Fibroblast of skin of left biceps (primary cell): Measurements from ENCODE around the gene PGAP3.
"Not testable (repeated sequence)": the region's sequence is repeated elsewhere in the genome, so short reads cannot be mapped to it uniquely, and the experiment has no call there.

ENCODE experiments used
- DNase-seq, 2 experiments: peaks; one replicate each; pipeline ENCODE4 v3.0.0-alpha.2; 2013; ENCODE audit warnings: low read depth in 2 of 2

The PGAP3 gene, protein sequence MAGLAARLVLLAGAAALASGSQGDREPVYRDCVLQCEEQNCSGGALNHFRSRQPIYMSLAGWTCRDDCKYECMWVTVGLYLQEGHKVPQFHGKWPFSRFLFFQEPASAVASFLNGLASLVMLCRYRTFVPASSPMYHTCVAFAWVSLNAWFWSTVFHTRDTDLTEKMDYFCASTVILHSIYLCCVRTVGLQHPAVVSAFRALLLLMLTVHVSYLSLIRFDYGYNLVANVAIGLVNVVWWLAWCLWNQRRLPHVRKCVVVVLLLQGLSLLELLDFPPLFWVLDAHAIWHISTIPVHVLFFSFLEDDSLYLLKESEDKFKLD

DNA sequence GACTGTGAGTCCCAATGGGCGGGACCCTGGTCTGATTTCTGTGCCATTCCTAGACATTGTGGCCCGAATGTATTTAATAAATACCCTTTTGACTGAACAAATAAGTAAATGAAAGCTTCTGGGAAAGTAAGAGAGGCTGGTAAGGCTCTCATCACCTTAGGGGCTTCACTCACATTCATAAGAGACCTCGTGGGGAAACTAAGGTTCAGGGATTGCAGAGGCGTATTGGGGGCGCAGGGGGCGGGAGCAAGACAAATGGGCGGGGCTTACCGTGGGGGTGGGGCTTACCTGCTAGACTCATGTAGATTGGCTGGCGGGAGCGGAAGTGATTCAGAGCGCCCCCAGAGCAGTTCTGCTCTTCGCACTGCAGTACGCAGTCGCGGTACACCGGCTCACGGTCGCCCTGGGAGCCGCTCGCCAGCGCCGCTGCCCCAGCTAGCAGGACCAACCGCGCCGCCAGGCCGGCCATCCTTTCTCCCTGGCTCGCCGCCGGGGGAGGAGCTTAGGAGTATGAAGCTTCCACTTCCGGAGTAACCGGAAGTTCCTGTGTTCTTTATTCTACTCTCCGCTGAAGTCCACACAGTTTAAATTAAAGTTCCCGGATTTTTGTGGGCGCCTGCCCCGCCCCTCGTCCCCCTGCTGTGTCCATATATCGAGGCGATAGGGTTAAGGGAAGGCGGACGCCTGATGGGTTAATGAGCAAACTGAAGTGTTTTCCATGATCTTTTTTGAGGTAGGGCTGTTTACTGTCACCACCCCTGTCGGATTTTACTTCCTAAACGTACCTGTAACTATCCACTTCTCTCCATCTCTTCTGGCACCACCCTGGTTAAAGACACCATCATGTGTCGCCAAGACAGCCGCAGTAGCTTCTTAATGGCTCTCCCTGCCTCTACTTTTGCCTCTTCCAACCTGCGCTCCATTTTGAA lies at the start of gene PGAP3:
Gene PGAP3 (minus strand): TSS at position 512 of the 929 bp plus-strand sequence. CDS start 43 bp downstream, at position 469.
- peak; percentile 70 to 71 for DNase-seq

DNA sequence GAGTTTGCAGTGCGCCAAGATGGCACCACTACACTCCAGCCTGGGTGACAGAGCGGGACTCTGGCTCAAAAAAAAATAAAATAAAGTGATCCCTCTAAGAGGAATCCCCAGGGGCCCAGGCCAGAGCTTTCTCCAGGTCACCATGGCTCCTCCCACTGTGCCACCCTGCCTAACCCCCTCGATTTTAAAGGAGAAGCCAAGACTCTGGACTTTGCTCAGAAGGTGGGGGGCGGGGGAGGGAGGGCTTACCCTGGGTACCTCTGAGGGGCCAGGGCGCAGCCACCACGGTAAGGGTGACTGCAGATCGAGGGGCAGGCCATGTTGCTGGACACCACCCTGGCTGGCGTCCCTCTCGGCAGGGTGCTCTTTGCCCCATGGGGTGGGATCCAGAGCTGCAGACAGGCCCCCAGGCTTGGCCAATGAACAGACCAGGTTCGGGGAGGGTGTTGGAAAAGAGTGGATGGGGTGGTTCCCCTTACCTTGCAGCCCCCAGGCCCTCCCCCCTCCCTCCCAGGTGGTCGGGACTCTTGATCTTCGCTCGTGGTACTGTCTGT lies 49.4 kb upstream of the PGAP3 start:
- no peak for DNase-seq

DNA sequence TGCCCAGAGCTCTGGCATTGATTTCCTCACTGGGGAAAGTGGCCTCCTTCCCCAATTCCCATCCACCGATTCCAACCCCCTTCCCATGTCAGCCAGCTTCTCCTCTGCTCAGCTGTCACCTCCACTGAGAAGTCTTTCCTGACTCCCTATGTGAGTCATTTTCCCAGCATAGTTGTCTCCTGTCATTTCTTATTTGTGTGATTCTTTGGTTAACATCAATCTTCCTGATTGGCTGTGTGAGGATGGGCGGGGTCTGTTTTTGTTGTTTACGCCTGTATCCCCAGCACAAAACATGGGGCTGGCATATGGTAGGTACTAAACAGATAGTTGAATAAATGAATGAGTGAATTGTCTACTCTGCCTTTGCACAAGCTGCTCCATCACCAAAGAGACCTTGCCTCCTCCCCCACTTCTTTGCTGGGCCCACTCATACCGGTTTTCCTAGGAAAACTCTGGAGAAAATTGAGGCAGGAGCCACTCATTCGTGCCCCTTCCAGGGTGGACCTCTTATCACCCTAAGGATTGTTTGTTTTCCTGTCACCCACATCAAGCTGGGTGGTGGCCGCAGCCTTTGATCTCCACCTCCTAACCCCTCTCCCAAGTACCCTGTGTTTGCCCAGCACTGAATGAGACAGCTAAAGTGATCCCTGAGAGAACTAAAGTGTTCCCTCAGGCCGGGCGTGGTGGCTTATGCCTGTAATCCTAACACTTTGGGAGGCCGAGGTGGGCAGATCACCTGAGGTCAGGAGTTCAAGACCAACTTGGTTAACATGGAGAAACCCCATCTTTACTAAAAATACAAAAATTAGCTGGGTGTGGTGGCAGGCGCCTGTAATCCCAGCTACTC lies 48.7 kb upstream of the PGAP3 start:
- DNase-seq = no peak

DNA sequence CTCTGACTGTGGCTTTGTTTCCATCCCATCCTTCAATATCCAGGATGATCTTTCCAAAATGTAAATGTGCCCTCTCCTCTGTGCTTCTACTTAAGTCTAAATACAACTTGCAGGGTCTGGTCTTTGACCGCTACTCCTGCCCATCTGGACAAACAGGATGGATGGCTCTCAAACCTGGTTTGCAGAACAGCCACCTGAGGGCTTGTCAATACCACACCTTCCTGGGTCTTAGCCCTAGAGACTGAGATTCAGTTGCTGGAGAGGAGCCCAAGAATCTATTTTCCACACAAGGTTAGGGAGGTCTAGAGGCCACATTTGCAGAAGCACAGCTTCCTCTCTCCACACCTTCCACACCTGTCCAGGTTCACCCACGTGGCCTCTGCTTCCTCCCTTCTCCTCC lies 48.0 kb upstream of the PGAP3 start:
- DNase-seq = no peak

DNA sequence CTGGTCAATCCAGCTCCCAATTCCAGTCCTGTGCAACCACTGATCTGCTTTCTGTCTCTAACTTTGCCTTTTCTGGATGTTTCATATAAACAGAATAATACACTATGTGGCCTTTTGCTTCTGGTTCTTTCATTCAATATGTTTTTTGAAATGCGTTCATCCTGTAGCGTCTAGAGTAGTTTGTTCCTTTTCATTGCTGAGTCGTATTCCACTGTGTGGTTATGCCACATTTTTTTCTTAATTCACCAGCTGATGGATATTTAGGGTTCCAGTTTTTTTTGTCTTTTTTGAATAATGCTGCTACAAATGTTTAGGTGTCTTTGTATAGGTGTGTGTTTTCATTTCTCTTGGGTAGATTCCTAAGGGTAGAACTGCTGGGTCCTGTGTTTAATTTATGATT lies 44.7 kb upstream of the PGAP3 start:
- DNase-seq = no peak

DNA sequence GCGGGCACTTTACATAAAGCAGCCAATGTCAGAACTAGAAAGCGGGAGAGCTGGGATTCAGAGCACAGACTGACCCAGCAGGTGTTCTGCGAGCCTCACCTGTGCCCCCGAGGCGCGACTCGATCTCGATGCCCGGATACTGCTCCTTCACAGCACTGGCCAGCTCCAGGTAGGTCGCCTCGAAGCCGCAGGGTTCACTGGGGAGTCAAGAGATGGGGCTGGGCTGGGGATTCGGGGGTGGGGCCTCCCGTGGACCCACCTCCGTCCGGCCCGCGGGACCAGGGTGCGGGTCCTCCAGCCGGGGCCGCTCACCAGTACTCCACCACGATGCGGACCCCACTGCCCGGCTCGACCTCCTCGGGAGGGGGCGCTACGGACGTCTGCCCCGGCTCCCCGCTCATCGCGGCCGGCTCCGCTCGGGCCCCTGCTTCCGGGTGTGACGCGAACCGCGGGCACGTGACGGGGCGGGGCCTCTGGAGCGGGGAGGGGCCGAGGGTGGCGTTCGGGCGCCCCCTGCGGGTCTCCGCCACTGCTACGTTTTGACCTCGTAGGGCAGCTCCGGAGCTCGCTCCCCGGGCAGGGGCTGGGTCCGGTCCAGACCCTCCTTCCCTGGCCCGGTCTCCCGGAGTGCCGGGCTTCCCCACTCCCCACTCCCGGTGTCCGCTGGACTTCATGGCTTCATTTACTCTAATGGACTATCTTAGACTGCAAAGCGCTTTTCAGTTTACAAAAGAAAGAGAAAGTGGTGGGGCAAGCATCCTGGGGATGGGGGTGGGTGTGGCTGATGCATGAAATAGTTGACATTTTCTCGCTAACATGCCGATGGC lies 42.5 kb upstream of the PGAP3 start, which contains the start of gene MIEN1:
Gene MIEN1 (minus strand): TSS at position 438 of the 827 bp plus-strand sequence. CDS start 37 bp downstream, at position 401.
- DNase-seq = peak; percentile 38 to 47

DNA sequence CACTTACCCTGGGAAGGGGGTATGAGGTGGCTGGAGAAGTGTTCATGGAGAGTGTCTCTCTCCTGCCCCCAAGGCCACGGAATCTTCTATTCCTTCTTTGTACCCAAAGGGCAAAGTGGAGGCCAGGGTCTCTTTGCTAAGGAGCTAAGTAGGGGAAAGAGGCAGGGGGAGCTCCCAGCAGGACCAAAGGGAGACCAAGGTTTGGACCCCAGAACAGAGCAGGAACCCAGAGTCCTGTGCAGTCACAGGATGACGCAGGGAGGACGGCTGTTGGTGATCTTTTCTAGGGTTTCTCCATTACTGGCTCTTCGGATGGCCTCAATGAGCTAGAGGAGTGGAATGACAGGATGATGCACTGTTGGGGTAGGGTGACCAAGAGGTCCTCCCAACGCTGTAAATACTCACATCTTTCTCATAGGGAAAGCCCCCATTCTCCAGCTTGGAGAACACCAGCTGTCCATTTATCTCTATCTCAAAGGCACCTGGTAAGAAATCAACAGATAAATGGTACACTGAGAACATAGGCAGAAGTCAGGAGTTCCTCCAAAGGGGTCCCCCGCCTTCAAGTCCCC lies 41.5 kb upstream of the PGAP3 start:
- no peak for DNase-seq

DNA sequence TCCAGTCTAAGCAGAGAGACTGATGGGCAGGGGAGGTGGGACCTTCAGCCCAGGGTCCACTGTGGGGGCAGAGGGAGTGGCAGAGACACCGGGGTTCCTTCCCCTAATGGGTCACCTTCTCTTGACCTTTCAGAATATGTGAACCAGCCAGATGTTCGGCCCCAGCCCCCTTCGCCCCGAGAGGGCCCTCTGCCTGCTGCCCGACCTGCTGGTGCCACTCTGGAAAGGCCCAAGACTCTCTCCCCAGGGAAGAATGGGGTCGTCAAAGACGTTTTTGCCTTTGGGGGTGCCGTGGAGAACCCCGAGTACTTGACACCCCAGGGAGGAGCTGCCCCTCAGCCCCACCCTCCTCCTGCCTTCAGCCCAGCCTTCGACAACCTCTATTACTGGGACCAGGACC lies 39.7 kb upstream of the PGAP3 start:
- no peak for DNase-seq

DNA sequence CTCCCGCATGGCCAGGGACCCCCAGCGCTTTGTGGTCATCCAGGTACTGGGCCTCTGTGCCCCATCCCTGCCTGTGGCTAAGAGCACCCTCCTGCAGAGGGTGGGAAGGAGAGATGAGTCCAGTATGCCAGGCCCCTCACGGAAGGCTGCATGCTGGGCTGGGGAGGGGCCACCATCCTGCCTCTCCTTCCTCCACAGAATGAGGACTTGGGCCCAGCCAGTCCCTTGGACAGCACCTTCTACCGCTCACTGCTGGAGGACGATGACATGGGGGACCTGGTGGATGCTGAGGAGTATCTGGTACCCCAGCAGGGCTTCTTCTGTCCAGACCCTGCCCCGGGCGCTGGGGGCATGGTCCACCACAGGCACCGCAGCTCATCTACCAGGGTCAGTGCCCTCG lies 38.8 kb upstream of the PGAP3 start:
- no peak for DNase-seq

DNA sequence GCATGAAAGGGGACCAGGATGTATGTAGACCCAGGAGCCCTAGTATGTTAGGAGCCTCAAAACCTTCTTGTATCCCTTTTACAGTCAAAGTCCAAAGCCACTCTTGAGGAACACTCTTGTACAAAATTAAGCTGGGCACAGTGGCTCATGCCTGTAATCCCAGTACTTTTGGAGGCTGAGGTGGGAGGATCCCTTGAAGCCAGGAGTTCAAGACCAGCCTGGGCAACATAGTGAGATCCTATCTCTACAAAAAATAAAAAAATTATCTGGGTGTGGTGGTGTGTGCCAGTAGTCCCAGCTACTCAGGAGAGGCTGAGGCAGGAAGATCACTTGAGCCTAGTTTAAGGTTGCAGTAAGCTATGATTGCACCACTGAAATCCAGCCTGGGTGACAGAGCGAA lies 38.1 kb upstream of the PGAP3 start:
- not testable (repeated sequence) for DNase-seq

DNA sequence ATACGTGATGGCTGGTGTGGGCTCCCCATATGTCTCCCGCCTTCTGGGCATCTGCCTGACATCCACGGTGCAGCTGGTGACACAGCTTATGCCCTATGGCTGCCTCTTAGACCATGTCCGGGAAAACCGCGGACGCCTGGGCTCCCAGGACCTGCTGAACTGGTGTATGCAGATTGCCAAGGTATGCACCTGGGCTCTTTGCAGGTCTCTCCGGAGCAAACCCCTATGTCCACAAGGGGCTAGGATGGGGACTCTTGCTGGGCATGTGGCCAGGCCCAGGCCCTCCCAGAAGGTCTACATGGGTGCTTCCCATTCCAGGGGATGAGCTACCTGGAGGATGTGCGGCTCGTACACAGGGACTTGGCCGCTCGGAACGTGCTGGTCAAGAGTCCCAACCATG lies 36.9 kb upstream of the PGAP3 start:
- DNase-seq = no peak

DNA sequence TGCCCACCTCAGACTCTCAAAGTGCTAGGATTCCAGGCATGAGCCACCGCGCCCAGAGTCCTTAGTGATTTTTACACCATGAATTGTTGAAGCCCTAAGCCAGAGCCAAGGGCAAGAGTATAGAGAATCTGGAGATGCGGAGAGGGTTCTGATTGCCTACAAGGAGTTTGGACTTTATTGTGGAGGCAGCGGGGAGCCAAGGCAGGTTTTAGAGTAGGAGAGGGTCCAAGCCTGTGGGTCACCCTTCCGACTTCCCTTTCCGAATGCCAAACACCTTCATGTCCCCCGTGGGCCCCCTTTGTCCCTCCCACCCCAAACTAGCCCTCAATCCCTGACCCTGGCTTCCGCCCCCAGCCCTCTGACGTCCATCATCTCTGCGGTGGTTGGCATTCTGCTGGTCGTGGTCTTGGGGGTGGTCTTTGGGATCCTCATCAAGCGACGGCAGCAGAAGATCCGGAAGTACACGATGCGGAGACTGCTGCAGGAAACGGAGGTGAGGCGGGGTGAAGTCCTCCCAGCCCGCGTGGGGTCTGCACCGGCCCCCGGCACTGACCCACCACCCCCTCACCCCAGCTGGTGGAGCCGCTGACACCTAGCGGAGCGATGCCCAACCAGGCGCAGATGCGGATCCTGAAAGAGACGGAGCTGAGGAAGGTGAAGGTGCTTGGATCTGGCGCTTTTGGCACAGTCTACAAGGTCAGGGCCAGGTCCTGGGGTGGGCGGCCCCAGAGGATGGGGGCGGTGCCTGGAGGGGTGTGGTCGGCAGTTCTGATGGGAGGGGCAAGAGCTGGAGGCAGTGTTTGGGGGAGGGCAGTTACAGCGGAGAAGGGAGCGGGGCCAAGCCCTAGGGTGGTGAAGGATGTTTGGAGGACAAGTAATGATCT lies 35.4 kb upstream of the PGAP3 start:
- no peak for DNase-seq

DNA sequence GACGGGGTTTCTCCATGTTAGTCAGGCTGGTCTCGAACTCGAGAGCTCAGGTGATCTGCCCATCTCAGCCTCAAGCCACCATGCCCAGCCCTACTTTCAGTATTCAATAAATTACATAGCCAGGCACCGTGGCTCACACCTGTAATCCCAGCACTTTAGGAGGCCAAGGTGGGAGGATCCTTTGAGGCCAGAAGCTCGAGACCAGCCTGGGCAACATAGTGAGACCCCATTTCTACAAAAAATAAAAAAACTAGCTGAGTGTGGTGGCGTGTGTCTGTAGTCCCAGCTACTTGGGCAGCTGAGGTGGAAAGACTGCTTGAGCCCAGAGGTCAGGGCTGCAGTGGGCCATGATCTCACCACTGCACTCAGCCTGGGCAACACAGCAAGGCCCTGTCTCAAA lies 34.2 kb upstream of the PGAP3 start:
- DNase-seq = no peak

DNA sequence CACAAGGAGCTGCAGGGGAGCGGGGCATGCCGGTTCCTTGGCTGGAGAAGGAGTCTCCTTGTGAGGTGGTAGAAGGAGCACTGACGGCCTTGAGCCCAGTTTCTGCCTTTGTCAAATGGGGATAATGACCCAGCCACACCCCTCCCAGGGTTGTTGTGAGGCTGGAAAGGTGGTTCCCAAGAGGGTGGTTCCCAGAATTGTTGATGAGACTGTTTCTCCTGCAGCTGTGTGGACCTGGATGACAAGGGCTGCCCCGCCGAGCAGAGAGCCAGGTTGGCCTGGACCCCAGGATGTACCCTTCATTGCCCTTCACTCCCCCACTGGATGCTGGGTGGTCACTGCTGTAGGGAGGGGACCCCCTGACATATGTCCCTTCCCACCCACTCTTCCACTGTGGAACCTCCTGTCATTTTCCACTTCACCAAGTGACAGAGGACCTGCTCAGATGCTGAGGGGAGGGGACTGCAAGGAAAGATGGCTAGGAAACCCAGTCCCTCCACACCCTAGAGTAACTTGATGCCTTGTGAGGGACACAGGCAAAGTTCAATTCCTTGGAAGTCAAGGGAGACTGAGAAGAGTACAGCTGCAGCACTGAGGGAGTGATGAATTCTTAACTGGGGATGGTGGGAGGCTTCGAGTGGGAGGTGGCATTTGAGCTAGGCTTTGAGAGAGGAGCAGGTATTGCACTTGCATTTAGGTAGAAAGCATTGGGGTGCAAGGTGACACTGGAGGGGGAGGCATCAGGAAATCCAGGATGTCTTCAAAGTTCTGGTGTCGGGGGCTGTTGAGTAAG lies 31.9 kb upstream of the PGAP3 start:
- DNase-seq = no peak

DNA sequence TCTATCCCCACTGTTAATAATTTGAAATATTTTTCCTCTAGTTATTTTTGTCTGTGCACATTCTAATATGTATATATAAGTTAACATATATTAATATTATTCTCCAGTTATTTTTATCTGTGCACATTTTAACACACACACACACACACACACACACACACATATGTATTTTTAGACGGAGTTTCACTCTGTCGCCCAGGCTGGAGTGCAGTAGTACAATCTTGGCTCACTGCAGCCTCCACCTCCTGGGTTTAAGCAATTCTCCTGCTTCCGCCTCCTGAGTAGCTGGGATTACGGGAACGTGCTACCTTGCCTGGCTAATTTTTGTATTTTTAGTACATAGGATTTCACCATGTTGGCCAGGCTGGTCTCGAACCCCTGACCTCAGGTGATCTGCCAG lies 29.8 kb upstream of the PGAP3 start:
- no peak for DNase-seq

DNA sequence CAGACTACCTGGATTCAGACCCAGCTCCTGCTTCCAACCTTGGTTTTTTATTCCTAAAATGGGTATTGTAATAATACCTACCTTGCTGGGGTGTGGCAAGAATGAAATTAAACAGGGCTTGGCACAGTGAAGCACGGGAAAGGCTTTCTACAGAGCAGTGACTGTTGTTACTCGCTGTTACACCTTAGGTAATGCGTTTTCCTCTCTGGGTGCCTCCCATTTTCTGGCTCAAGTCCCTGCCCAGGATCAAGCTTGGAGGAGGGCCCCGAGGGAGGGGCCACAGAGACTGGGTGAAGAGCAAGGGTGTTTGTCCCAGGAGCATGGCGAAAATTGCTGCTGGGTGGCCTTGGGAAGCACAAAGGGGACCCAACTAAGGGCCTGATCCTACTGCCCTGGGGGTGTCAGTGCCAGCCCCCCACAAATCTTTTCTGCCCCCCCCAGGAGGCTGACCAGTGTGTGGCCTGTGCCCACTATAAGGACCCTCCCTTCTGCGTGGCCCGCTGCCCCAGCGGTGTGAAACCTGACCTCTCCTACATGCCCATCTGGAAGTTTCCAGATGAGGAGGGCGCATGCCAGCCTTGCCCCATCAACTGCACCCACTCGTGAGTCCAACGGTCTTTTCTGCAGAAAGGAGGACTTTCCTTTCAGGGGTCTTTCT lies 29.2 kb upstream of the PGAP3 start:
- no peak for DNase-seq

DNA sequence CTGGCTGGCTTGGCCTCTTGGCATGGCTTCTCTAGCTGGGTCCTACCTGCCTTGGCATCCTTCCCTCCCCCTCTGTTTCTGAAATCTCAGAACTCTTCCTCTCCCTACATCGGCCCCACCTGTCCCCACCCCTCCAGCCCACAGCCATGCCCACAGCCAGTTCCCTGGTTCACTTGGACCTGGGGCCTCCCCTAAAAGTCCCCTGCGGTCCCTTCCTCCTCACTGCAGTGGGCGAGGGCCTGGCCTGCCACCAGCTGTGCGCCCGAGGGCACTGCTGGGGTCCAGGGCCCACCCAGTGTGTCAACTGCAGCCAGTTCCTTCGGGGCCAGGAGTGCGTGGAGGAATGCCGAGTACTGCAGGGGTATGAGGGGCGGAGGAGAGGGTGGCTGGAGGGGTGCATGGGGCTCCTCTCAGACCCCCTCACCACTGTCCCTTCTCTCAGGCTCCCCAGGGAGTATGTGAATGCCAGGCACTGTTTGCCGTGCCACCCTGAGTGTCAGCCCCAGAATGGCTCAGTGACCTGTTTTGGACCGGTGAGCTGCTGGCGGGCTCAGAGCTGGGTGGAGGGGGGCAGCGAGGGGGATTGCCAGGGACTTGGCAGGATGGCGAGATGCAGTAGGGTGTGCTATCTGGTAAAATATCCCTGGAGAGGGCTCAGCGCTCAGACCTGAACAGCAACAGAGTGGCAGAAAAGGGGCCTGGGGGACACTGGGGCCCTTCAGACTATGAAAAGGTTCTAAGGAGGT lies 28.4 kb upstream of the PGAP3 start:
- DNase-seq = no peak
